SKM-1 (cell line): ENCODE measurements around the gene PEX14.

Source experiments
- DNase-seq: peaks from one replicate; lab custom pipeline; 2025; ENCODE audit not compliant: unreplicated experiment; lab: John Stamatoyannopoulos, UW

PEX14 gene

GRCh38 chr1:10659646-10660540 is 185.1 kb downstream of the PEX14 start:
- DNase-seq: no peak

- DNase-seq: no peak
These were observed 186.7 kb downstream of the PEX14 start for GRCh38 chr1:10661453-10661852.

- no peak for DNase-seq
These were observed 187.4 kb downstream of the PEX14 start for GRCh38 chr1:10662090-10662688.

GRCh38 chr1:10662824-10663677 is 188.3 kb downstream of the PEX14 start:
- no peak for DNase-seq

GRCh38 chr1:10663678-10664035 is 188.9 kb downstream of the PEX14 start:
- no peak for DNase-seq

GRCh38 chr1:10664251-10664650 is 189.5 kb downstream of the PEX14 start:
- DNase-seq: no peak

- no peak for DNase-seq
These were observed 190.5 kb downstream of the PEX14 start for GRCh38 chr1:10665226-10665625.

GRCh38 chr1:10665930-10666850 is 191.4 kb downstream of the PEX14 start:
- no peak for DNase-seq

- no peak for DNase-seq
These were observed 193.4 kb downstream of the PEX14 start for GRCh38 chr1:10667861-10668761.

- DNase-seq: no peak
These were observed 194.8 kb downstream of the PEX14 start for GRCh38 chr1:10669570-10669969.

GRCh38 chr1:10670190-10670589 is 195.4 kb downstream of the PEX14 start:
- DNase-seq: no peak

GRCh38 chr1:10671090-10671489 is 196.3 kb downstream of the PEX14 start:
- DNase-seq: no peak

GRCh38 chr1:10671622-10672342 is 197.0 kb downstream of the PEX14 start:
- DNase-seq: no peak

- no peak for DNase-seq
These were observed 197.7 kb downstream of the PEX14 start for GRCh38 chr1:10672343-10673050.

- DNase-seq: no peak
These were observed 198.5 kb downstream of the PEX14 start for GRCh38 chr1:10673109-10673711.

GRCh38 chr1:10674222-10674621 is 199.5 kb downstream of the PEX14 start:
- DNase-seq: no peak

- no peak for DNase-seq
These were observed 200.2 kb downstream of the PEX14 start for GRCh38 chr1:10674700-10675609.
